ENCODE data around the gene FSCN2. TPM values are rescaled to one million over a fixed set of nuclear protein-coding genes. Genes with fewer than 3 reads are reported as not detected.

FSCN2 gene
- total RNA-seq, 1 experiment from 2014 or later, result 1.6 TPM

DNA sequence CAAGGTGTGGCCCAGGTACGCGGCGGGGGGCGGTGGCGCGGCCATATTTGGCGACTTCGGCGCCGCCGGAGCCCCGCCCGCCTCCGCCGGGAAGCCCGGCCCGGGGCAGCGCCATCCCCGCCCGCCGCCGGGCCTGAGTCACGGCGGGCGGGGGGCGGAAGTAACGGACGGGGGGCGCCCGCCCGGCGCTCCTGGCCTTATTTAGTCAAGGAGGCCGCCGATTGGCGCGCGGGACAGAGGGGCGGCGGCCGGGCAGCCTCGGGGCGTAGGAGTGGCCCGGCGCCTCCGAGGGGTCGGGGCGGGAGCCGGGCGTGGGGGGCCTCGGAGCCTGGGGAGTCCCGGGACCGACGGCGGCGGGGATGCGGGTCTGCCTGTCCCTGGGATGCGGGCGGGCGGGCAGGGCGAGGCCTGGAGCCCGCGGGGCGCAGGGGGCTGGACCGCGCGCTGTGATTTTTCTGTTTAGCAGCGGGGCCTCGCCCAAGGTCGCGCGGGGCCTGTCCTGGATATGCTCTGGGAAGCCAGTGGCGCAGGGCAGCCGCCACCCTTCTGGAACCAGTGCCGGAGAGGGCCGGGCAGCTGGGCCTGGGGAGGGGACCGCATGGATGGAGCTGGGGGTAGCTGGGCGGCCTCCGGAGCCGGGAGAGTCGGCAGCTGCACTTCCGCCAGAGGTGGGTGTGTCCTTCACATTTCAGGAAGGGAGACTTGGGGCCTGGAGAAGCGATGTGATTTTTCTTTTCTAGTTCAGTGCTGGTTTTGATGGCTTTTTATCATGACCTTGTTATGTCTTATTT is 13.2 kb upstream of the FSCN2 start:
- Histone ChIP-seq H3K4ac (ENCODE audit: low read depth, low read length) (no peak overlapping the region; the same call in 1 of the 2 replicates), H2BK15ac (ENCODE audit: low read depth, low read length) (no peak overlapping the region), H3K14ac (ENCODE audit: insufficient read depth, low read length) (peak overlapping the region; percentile 88; the same call in 1 of the 2 replicates), H2BK20ac (ENCODE audit: low read depth, low read length, poor library complexity, severe bottlenecking) (no peak overlapping the region), H3K27ac (ENCODE audit: insufficient read length, low read depth, low read length) (no peak overlapping the region), H3K79me2 (ENCODE audit: insufficient read depth, low read length) (peaks cover 25% of the 10 kb centered on the region; the same call in 1 of the 2 replicates), H3K18ac (ENCODE audit: insufficient read length, low read depth, low read length) (peak overlapping the region; percentile 95), H3T11ph (ENCODE audit: low read length) (no peak overlapping the region), H3K27me3 (ENCODE audit: insufficient read depth, low read length) (no peaks in the 10 kb centered on the region; the same call in 1 of the 2 replicates), H3K23ac (ENCODE audit: insufficient read length, low read depth, low read length) (no peak overlapping the region), H3K56ac (ENCODE audit: insufficient read length, low read depth, low read length) (no peak overlapping the region), H2AFZ (ENCODE audit: low read length) (no peak overlapping the region), H3K4me2 (ENCODE audit: insufficient read depth, insufficient read length, low read length) (peak overlapping the region; percentile 79), H4K91ac (ENCODE audit: insufficient read length, low read depth, low read length) (no peak overlapping the region), H3K9ac (ENCODE audit: extremely low read depth, insufficient read length, low read length) (peak overlapping the region; percentile 55), H3K79me1 (ENCODE audit: insufficient read depth, low read depth, low read length, poor library complexity, severe bottlenecking) (peaks cover 2% of the 10 kb centered on the region), H3K9me3 (ENCODE audit: control insufficient read depth, low read depth, low read length) (no peaks in the 10 kb centered on the region), H2BK12ac (ENCODE audit: insufficient read length, low read depth, low read length) (no peak overlapping the region), H2BK5ac (ENCODE audit: insufficient read length, low read length) (no peak overlapping the region), H2AK5ac (ENCODE audit: insufficient read length, low read length) (no peak overlapping the region), H3K23me2 (ENCODE audit: insufficient read length, low read depth, low read length, poor library complexity, severe bottlenecking) (peaks cover 48% of the 10 kb centered on the region), H4K8ac (replicated peaks; ENCODE audit: insufficient read length, low read depth, low read length) (no peak overlapping the region), H2BK120ac (ENCODE audit: low read depth, low read length, poor library complexity, severe bottlenecking) (peak overlapping the region; percentile 10), H4K5ac (ENCODE audit: insufficient read length, low read depth, low read length) (no peak overlapping the region), H3K4me1 (ENCODE audit: insufficient read depth, low read length) (peaks cover 4% of the 10 kb centered on the region; the same call in 1 of the 2 replicates), H4K20me1 (ENCODE audit: control insufficient read depth, insufficient read depth, insufficient read length) (no peaks in the 10 kb centered on the region)
- peaks cover 23 to 28% (median 24%) of the 10 kb centered on the region in 3 experiments for H3K36me3 Mint-ChIP-seq (ENCODE audit: insufficient read depth in 1 of 3, low read depth in 3 of 3)
- H3K4me1 Mint-ChIP-seq, result peaks cover 23 to 34% of the 10 kb centered on the region in 2 experiments
- H3K27me3 Mint-ChIP-seq (ENCODE audit: low read depth), result peaks cover 18% of the 10 kb centered on the region
- no peak overlapping the region for H3K27ac Mint-ChIP-seq
- H3K9me3 Mint-ChIP-seq, result peaks cover 7 to 19% of the 10 kb centered on the region in 2 experiments; a peak in 4 of 5 replicates
- peak overlapping the region; percentile 80 to 89 for H3K4me3 Mint-ChIP-seq
- peak; percentile 85 for DNase-seq
- TF ChIP-seq CTCF (conservative IDR thresholded peaks at IDR 0.05), result no peak
- no CpG with 5 or more reads among the region's 82 CpGs for WGBS (ENCODE audit: extremely low coverage, insufficient read length, low lambda C conversion rate)
